Activated T-cell treated with anti-CD3 and anti-CD28 coated beads for 4 hours (primary cell): Measurements from ENCODE around the gene LRRC8A.

Source experiments
- DNase-seq: peaks from one replicate; pipeline ENCODE4 v3.0.0-alpha.2; 2020

The LRRC8A gene

GRCh38 chr9:128902351-128903078, 20.6 kb downstream of the LRRC8A start:
- DNase-seq: peak; percentile 76

DNA sequence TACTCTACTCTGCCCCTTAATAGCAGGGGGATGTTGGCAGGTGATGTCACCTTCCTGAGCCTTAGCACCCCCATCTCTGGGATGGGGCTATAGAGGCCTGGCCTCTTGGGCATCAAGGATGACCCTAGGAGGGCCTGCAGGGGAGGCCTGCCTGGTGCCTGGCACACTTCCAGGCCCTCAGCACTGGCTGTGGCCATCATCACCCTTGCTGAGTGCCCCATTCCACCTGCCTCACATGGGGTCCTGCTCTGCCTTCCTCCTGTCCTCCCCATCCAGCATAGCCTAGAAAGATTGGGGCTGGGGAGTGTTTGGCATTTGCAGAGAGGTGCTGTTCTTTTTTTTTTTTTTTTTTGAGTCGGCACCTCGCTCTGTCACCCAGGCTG, 21.1 kb downstream of the LRRC8A start:
- no peak for DNase-seq

DNA sequence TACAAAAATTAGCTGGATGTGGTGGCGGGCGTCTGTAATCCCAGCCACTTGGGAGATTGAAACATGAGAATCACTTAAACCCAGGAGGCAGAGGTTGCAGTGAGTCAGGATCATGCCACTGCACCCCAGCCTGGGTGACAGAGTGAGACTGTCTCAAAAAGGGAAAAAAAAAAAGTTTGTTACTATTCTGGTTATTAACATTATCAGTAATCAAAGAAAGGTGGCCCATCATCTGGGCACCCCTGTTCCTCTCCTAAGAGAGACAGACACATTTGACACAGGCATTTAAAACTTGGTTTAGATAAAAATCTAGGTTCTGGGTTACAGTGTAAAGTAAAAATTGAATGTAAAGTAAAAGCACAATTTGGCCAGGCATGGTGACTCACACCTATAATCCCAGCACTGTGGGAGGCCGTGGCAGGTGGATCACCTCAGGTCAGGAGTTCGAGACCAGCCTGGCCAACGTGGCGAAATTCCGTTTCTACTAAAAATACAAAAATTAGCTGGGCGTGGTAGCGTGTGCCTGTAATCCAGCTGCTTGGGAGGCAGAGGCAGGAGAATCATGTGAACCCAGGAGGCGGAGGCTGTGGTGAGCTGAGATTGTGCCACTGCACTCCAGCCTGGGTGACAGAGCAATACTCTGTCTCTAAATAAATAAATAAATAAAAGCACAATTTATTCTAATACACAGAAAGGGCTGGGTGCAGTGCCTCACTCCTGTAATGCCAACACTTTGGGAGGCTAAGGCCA, 22.1 kb downstream of the LRRC8A start:
- DNase-seq: no peak

DNA sequence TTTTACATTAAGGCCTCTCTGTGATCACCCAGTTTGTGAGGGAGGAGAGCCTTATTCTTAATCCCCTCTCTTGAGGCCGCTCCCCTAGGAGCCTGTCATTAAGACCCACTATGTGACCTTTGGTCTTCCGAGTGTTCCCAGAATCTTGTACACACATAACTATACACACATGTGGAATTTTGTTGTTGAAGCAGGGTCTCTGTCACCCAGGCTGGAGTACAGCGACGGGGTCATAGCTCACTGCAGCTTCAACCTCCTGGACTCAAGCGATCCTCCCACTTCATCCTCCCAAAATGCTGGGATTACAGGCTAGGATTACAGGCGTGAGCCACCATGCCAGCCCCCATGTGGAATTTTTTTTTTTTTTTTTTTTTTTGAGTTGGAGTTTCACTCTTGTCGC, 24.0 kb downstream of the LRRC8A start:
- DNase-seq: no peak

DNA sequence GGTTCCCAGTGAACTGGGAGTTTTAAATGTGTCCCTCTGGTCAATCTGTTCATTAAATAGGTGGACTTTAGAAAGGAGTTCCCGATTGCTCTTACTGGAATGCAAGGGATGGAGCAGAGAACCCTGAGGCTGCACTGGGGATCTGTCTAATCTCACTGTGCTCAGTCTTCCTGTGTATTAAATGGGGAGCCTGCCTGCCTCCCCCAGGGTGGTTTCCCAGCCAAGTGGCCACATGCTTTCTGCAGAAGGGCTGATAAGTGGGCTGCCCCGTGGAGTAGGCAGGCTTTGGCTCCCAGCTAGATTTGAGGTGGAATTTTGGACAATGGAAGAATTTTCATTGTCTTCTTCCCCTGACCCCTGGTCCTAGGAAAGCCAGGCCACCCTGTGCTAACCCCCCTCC, 24.8 kb downstream of the LRRC8A start:
- no peak for DNase-seq

DNA sequence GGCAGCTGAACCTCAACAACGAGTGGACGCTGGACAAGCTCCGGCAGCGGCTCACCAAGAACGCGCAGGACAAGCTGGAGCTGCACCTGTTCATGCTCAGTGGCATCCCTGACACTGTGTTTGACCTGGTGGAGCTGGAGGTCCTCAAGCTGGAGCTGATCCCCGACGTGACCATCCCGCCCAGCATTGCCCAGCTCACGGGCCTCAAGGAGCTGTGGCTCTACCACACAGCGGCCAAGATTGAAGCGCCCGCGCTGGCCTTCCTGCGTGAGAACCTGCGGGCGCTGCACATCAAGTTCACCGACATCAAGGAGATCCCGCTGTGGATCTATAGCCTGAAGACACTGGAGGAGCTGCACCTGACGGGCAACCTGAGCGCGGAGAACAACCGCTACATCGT, 26.4 kb downstream of the LRRC8A start:
- DNase-seq: no peak

DNA sequence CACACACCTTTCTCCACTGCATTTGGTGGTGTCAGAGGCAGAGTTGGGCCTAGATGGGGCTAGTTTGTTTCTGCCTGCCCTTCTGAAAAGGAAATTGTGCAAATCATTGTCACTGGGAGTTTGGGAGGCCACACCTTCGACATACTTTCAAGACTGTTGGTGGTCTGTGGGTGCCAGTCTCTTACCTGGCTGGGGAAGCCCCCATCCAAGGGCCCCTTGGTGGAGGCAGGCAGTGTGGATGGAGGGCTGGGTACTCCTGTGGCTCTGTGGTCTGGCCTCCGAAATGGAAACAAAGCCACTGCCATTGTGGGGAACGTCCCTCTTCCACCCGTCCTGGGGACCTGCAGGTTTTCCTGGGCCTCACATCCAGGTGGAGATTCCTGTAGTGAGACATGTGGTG, 27.9 kb downstream of the LRRC8A start:
- no peak for DNase-seq

GRCh38 chr9:128910906-128911305, 29.0 kb downstream of the LRRC8A start:
- DNase-seq: no peak

DNA sequence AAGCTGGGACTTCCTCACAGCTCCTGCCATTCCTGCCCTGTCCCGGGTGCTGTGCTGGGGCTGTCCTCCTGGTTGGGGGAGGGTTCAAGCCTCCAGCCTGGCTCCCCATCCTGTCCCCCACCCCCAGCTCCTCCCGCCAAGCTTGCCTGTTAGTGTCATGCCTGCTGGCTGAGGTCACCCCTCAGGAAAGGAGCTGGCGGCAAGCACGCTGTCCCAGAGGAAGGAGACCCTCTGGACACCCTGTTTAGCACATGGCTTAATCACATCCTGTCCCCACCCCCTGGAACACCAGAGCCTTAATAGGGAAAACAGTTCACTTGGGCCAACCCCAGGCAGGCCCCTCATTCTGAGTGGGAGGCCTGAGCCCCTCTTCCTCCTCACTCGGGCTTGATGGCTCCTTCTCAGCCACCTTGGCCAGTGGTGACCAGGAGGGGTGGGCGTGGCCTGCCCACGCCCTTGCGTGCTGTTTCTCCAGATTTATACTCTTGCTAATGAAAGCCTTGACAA, 29.6 kb downstream of the LRRC8A start:
- DNase-seq: no peak

DNA sequence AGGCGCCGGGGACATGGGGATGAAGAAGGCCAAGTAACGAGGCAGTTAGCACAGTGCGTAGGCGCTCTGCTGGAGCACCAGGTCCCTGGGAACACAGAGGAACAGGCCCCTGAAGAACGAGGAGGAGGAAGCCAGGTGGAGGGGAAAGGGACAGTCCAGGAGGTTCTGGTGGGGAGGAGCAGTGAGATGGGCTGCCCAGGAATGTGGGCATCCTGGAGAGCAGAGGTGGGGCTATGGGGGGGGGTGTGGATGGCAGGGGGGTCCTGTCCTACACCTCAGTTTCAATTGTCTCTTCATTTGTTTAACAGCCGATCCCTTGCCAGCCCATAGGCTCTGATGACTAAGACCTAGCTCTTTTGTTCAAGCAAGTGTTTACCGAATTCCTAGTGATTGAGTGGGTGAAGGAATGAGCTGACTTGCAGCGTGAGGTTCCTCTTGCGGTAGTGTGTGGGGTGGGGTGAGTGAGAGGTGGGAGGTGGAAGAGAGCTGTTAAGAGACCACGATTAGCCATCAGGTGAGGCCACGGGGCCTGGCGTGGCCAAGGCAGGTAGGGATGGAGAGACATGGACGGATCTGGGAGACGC, 30.4 kb downstream of the LRRC8A start:
- DNase-seq: no peak

- DNase-seq: no peak
Measured at GRCh38 chr9:128913048-128913900, 31.3 kb downstream of the LRRC8A start.

- no peak for DNase-seq
Measured at GRCh38 chr9:128913995-128914772, 32.3 kb downstream of the LRRC8A start.

DNA sequence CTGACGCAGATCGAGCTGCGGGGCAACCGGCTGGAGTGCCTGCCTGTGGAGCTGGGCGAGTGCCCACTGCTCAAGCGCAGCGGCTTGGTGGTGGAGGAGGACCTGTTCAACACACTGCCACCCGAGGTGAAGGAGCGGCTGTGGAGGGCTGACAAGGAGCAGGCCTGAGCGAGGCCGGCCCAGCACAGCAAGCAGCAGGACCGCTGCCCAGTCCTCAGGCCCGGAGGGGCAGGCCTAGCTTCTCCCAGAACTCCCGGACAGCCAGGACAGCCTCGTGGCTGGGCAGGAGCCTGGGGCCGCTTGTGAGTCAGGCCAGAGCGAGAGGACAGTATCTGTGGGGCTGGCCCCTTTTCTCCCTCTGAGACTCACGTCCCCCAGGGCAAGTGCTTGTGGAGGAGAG, 34.3 kb downstream of the LRRC8A start:
- DNase-seq: no peak

GRCh38 chr9:128916745-128917144, 34.8 kb downstream of the LRRC8A start:
- no peak for DNase-seq

DNA sequence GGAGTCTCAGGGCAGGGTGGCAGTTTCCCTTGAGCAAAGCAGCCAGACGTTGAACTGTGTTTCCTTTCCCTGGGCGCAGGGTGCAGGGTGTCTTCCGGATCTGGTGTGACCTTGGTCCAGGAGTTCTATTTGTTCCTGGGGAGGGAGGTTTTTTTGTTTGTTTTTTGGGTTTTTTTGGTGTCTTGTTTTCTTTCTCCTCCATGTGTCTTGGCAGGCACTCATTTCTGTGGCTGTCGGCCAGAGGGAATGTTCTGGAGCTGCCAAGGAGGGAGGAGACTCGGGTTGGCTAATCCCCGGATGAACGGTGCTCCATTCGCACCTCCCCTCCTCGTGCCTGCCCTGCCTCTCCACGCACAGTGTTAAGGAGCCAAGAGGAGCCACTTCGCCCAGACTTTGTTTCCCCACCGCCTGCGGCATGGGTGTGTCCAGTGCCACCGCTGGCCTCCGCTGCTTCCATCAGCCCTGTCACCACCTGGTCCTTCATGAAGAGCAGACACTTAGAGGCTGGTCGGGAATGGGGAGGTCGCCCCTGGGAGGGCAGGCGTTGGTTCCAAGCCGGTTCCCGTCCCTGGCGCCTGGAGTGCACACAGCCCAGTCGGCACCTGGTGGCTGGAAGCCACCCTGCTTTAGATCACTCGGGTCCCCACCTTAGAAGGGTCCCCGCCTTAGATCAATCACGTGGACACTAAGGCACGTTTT, 35.4 kb downstream of the LRRC8A start:
- no peak for DNase-seq

DNA sequence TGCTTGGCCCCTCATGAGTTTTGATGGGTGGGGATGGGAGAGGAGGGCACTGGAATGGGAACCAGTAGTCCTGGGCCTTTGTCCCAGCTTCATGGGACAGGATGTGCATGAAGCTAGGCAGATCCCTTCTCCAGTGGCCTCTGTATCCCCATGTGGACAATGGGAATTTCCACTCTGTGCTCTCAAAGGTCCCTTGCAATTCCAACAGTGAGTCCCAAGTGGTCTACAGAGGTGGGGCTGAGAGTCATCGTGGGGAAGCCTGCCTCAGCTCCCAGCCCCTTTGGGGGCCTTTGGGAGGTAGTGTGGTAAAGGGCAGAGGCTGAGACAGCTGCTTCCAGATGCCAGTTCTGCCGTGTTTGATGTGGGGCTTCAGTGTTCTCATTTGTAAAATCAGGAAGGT, 37.0 kb downstream of the LRRC8A start:
- DNase-seq: no peak

DNA sequence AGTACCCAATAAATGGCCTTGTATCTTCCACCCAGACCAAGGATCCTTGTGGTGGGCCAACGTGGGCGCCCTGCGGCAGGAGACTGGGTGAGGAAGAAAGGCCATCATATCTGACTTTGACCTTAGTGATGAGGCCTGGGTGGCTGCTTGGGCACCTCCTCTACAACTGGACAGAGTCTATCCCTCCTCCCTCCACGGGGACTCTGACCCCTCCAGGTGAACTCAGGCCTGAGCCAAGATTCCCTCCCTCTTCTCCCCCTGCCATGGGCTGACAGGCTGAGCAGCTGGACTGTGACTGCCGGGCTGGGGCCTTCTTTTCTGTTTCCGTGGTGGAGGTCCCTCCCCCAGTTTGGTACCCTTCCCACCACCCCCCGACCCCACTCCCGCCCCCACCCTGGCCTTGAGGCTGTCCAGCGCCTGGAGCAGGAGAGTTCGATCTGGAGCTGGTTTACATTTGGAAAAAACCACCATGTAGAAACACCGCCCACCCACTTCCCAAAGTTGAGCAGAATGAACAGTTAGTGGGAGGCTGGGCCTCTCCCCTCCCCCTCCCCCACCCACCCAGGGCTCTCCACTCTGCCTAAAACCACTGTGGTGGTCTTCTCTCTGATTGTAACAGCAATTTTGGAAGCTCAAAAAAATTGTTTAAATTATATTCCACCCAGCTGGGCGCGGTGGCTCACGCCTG, 37.6 kb downstream of the LRRC8A start:
- no peak for DNase-seq

DNA sequence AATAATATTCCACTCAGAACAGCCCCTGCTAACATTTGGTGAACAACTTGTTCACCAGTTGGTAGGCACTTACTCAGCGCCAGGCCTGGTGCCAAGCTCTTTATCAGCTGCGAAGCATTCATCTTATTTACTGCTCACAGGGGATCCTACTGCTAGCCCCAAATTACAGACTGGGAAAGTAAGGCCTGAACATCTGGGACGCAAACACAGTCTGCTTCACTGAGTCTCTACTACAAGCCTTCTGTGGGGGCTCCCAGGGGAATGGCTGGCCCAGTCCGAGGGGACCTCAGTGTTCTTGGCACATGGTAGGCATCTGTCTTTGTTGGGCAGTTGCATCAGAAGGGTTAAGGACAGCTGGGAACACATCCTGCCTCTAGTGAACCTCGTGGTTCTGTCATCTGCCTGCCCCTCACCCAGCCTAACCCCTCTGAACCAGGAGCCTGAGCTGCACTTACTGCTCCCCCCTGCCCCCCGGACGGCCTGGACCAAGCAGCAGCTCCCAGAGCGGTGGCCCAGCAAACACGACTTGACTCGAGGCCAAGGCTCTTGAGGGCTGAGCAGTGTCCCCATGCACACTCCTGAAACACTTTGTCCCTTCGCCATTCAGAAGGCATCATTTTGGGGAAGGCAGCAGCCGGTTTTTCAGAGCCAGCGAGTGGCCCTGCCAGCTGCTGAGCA, 38.6 kb downstream of the LRRC8A start, which contains the start of gene PHYHD1:
Gene PHYHD1, plus strand, starts transcription at position 602 of the 678 bp plus-strand sequence. CDS start 1,342 bp downstream, outside the sequence.
- DNase-seq: no peak

DNA sequence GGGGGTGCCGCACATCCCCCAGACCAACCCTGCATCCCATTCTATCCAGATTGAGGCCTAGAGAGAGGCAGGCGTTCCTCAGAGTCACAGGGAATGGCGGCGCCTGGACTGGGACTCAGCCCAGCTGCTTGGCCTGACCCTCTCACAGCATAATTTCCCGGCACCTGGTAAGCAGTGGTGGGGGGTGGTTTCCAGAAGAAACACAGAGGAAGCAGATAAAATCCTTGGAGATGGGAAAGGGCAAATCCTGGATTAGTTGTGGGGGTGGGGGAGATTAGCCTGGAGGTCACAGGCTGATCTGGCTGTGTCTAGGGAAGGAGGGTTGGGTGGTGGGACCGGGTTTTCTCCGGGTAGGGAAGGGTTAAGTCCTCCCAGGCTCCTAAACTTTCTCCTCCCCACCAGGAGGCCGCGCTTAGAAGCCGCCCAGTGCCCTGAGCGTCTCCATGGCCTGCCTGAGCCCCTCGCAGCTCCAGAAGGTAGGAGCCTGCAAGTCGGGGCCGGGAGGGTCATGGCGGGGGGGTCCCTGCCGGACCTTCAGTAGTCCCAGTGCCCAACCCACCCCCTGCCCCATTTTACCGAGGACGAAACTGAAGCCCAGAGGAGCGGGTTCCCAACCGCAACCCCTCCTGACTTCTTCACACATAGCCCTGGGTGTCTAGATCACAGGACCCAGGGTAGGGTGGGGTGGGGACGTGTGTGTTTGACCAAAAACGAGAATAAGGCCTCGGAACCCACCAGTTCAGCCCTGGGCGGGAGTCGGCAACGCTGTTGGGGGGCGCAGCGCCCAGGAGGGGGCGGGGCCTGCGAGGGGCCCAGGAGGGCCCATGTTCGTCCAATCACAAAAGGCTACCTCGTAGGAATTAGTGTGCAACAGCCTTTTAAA, 40.2 kb downstream of the LRRC8A start:
- no peak for DNase-seq
